ENCODE data around the gene GRIP1.

GRIP1 gene

DNA sequence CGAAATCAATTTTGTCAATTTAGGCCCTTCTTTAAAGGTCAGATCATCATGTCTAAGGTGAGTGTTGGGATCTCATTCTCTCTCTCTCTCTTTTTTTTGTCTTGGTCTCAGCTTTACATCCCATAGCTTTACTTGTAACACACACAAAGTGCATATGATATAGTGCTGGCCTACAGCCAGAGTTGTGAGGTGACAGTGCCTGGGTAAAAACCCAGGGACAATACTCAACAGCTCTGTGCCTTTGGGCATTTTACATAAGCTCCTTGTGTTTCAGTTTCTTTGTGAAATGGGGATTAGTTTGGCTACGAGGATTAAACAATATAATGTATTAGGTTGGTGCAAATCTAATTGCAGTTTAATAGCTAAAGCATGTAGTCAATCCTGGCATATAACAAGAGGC is 40.2 kb downstream of the GRIP1 start:
- DNase-seq, result no peak

DNA sequence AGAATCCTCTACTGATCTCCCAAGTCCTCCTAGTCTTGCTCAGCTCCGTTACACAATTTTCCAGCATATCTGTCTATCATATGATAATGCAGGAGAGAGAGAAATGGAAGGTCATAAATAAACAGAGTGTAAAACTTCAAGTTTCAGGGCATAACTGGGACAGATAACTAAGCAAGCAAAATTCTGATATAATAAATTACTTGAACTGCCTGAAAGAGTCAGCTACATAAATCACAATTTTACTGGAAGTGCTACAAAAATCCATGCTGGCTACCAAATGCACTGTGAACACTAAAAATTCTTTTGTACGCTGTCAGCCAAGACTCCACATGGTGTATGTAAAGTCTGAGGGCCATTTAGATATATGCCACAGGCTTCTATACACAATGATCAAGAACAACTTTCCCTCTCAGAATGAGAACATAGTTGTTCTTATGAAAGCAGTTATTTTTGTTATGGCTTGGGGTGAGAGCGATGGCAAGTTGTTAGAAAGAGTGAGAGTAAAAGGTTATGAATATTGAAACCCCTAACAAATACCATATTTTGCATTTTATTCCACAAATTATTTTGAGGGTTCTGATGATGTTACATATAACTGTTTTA is 41.1 kb downstream of the GRIP1 start:
- DNase-seq, result no peak

GRCh38 chr12:66636771-66637170 is 42.1 kb downstream of the GRIP1 start:
- DNase-seq, result no peak

- DNase-seq, result no peak
These were observed 45.2 kb downstream of the GRIP1 start for GRCh38 chr12:66633676-66634075.

GRCh38 chr12:66629138-66629870 is 49.6 kb downstream of the GRIP1 start:
- peak in 1 of 2 experiments; percentile 5 for DNase-seq

- no peak for DNase-seq
These were observed 50.9 kb downstream of the GRIP1 start for GRCh38 chr12:66627988-66628317.

GRCh38 chr12:66627270-66627987 is 51.4 kb downstream of the GRIP1 start:
- peak in 1 of 2 experiments; percentile 9 for DNase-seq

DNA sequence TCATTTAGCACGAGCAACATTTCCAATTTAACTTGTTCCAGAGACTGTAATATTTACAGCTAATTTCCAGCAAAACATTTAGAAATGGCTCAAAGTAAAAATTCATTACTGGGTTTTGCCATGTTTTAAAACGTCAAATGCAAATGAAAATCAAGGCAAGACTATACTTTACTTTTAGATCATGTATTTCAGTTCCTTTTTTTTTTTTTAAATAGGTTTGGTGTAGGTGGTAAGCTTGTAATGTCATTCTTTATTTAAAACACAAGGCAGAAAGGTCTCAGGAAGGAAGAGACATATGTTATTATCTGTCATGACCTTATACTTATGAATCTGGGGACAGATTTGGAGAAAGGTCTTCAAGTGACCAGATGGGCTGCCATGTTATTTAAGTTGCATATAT is 54.1 kb downstream of the GRIP1 start:
- no peak for DNase-seq

DNA sequence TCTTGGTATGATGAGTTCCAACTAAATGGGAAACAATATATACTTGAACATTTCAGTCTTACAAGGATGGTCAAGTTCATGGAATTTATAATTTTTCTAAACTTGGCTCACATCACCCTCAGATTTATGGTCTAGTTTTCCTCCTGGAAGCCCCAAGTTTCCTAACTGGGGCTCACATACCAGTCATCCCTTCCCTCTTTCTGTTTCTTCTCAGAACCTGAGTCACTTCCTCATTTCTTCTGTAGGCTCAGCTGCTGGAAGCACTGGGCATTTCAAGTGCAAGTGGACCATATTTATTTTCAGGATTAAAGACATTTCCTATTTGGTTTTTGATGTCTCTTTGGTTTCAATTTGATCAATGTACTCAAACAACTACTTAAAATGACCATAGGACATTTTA is 55.4 kb downstream of the GRIP1 start:
- DNase-seq, result no peak

DNA sequence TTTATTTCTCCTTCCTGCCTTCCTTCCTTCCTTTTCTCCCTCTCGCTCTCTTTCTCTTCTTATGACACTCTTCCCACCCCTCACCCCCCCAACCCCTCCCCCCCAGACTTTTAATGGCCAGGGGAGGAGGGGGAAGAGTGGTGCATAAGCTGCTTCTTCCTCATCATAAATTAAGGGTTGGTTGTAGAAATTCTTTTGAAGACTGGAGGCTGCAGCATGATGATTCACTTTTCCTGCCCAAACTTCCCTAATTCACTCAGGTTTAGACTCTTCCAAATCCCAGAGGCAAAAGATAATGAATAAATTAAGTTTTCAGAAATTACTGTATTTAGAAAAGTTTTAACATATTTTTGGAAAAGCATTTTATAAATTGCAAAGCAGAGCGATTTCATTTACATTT is 58.2 kb downstream of the GRIP1 start:
- DNase-seq, result no peak

DNA sequence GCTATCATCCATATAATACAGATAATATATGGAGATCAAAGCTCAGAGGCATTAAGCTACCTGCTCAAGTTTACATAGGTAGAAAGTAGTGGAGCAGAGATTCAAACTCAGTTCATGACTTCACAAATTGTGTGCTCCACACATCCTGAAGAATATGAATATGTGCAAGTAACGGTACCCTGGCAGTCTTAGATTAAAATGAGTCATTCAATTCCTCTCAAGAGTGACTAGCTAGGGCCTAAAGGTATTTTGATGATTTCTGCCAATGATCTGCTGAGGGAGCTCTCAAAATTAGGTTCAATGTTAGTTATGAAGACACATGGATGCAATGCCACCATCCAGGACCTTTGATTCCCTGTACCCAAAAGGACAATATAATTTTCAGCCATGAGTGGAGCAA is 58.9 kb downstream of the GRIP1 start:
- no peak for DNase-seq

DNA sequence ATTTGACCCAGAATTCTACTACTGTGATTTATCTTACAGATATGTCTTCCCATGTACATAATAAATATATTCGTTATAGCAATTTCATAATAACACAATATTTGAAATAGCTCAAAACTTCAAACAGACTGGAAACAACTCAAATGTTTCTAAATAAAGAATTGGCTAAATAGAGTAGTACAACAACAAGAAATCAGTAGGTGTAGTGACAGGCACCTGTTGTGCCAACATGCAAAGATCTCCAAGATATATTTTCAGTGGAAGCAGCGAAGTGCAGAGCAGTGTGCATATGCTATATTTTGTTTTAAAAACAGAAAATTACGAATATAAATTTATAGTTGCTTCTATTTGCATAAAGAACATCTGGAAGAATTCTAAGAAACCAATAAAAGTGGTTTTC is 60.9 kb downstream of the GRIP1 start:
- no peak for DNase-seq

- no peak for DNase-seq
These were observed 66.6 kb downstream of the GRIP1 start for GRCh38 chr12:66612090-66612775.

- DNase-seq, result no peak
These were observed 71.7 kb downstream of the GRIP1 start for GRCh38 chr12:66607147-66607546.

GRCh38 chr12:66605293-66605692 is 73.6 kb downstream of the GRIP1 start:
- no peak for DNase-seq

DNA sequence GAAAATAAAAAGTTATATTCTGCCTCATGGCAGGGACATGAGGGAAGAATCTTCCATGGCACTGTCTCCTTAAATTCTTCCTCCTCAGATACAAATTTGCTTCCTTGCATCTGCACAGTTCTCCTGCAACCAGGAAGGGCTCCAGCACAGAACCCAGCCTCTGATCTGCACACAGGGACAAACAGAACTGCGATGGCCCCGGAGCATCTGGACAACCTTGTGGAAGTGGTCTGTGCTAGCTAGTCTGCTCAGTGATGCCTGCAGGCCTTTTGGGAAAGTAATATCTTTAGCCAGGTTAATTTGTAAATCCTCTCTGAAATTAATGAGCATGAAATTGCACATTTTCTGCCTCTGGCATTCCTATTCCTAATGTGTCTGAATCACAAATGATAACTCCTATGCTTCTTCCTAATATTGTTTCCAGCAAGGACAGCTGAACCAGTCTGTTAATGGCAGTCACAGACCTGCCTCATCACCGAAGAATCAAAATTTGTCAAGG is 74.8 kb downstream of the GRIP1 start:
- no peak for DNase-seq

DNA sequence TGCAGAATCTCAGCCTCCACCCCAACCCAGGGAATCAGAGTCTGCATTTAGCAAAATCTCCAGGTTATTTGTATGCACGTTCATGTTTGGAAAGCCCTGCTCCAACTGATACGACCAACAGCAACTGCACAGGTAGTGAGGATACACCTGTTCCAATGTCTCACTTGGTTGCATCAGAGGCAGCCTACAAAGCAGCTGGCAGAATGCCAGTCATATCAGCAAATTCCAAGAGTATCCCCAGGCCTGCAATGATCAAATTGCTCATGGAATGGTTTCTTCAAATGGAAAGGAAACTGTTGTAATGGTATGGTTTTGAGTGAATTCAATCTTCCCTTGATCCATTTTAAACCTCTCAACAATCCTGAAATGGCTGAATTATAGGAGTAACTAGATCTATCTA is 75.4 kb downstream of the GRIP1 start:
- peak; percentile 37 to 64 for DNase-seq

DNA sequence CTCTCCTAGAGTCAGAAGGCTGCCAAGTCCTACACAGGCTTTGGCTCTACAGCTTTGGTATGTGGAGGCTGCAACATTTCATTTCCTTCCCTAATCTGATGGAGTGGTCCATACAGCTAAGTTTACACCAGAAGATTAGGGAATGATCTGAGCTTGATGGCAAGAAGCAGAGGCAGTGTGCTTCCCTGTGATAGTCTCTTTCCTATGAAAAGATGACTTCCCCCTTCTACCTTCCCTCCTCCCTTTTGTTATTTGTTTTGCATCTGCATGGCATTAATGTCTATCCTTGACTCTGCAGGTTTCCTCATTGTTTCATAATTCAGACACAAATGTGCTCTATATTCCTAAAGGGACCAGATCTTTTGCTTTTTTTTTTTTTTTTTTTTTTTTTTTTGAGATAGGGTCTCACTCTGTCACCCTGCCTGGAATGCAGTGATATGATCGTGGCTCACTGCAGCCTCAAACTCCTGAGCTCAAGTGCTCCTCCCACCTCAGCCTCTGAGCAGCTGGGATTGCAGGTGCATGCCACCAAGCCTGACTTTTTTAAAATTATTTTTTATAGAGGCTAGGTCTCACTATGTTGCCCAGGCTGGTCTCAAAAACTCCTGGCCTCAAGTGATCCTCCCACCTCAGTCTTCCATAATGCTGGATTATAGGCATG is 76.3 kb downstream of the GRIP1 start:
- peak in 1 of 2 experiments; percentile 40 for DNase-seq

DNA sequence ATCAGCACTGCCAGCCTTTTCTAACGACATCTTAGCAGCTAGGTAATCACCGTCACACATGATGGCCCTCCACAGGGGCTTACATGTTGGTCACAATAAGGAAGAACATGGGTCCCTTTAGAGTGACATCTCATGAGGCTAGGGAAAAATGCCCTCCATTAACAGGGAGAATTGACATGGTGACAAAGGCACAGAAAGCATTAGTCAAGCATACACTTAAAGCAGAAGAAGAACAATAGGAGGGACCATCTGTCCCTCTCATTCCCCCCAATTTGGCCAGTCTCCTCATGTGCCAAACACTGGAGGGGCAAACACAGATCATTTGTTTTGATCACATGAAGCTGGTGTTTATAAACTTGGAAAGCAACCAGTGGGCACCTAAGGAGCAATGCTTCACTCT is 78.0 kb downstream of the GRIP1 start:
- no peak for DNase-seq

- no peak for DNase-seq
These were observed 79.1 kb downstream of the GRIP1 start for GRCh38 chr12:66599816-66600215.

DNA sequence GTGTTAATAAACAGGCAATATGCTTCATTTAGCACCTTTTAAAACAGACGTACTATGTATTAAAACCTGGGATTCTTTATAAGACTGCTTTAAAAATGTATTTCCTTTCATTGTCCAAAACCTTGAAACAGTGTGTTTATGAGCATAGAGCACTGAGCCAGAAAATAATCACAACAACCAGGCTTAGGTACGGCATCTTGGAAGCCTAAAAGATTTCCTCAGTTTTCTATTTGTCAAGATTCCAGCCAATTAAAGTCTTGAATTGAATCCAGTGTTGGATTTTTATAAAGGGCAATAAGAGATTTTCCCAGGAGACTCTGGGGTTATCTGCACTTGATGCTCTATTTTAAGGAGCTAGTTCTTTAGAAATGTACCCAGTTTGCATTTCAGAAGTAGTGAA is 80.3 kb downstream of the GRIP1 start:
- no peak for DNase-seq

GRCh38 chr12:66598079-66598478 is 80.8 kb downstream of the GRIP1 start:
- no peak for DNase-seq

GRCh38 chr12:66596199-66596598 is 82.7 kb downstream of the GRIP1 start:
- no peak for DNase-seq

Measured in NCI-H526 (cell line).